ENCODE data around the gene FKBP1A.
A peak's percentile ranks its signal among the peaks of the same experiment; 100 is the strongest.

Gene FKBP1A

DNA sequence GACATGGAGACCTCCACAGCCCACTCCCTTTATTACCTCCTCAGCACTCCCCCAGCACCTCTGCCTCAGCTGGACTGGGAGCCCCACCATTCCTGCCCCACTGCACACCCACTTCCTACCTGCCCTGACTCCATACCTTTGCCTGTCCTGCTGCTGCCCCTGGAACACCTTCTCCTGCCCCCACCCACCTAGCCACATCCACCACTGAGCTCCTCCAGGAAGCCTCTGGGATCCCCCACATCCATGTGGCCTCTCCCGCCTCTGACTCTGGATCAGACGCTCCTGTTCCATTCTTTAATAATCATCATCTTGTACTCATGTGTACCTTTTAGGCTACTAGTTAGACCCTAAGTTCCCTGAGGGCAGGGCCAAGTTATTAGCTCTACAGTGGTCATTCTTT is 61.8 kb downstream of the FKBP1A start:
- DNase-seq = no peak

DNA sequence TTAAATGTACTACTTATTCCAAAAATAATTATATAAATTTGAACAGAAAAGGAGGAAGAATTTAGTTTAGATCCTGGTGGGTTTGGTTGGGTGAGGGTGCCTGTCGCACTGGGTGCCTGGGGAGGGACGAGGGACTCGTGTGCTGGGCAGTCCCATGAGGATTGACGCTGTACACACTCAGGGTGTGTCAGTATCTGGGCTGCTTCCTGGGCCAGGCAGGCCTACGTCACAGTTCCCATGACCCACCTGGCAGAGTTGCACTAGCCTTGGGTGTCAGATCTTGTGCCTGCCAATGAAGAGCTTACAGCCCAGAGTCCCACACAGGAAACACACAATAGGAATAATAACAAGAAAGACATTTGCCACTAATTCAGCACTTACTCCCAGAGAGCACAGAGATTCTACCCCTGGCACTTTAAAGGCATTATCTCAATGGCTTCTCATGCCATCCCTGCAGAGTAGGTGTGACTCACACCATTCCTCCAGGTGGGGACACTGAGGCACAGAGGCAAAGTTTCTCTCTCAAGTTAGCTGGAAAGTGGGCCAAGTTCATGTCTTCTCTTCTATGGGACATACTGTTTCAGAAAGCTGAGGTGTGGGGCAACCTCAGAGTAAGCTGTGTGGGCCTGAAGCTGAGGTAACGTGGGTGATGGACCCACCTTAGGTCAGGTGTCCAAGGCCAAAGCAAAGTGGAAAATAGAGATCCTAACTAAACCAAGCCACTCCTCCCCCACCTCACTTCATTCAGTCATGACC is 62.6 kb downstream of the FKBP1A start:
- no peak for DNase-seq

GRCh38 chr20:1328680-1329330 is 64.0 kb downstream of the FKBP1A start, which contains the start of gene SDCBP2:
Gene SDCBP2, minus strand, starts transcription at chr20:1329139. Its CDS starts 8,723 bp downstream, at chr20:1320416.
- DNase-seq = no peak

GRCh38 chr20:1327827-1328679 is 64.8 kb downstream of the FKBP1A start:
- no peak for DNase-seq

- no peak for DNase-seq
Observed at GRCh38 chr20:1327241-1327653, 65.6 kb downstream of the FKBP1A start.

GRCh38 chr20:1326031-1326930 is 66.6 kb downstream of the FKBP1A start:
- DNase-seq = no peak

DNA sequence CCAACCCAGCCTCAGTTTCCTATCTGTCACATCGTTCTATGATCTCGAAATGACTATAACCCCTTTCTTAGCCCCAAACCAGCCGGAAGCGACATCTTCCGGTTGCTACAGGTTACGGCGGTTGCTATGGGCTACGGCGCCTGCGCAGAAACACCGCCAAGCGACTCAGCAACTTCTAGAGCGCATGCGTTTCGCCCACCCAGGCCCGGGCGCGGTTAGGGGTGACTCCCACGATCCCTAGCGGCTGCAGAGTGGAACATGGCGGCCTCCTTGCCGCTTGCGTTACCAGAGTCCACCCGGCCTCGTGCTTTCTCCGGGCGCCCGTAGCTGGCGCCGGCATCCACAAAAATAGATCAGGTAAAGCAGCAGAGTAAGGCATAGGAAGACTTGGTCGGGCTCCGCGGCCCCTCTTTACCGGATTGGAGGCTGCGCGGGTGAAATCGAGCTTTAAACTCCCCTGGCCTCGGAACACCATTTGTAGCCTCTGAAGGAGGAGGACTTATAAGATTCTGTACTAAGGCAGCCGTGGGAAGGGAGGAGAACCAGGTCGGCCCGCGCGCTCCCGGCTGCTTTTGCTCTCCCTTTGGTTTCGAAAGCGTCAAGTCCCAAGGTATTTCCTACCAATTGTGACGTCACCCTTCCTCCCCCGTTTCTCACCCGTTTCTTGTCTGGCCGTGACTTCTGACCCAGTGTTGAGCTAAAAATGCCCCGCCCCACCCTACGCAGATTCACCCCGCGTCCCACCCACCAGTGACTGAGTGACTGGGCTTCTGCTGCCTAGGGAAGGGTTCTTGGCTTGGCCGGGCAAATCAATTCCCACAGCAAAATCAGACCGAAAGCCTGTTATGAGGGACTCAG is 67.5 kb downstream of the FKBP1A start:
- DNase-seq = peak; percentile 73

DNA sequence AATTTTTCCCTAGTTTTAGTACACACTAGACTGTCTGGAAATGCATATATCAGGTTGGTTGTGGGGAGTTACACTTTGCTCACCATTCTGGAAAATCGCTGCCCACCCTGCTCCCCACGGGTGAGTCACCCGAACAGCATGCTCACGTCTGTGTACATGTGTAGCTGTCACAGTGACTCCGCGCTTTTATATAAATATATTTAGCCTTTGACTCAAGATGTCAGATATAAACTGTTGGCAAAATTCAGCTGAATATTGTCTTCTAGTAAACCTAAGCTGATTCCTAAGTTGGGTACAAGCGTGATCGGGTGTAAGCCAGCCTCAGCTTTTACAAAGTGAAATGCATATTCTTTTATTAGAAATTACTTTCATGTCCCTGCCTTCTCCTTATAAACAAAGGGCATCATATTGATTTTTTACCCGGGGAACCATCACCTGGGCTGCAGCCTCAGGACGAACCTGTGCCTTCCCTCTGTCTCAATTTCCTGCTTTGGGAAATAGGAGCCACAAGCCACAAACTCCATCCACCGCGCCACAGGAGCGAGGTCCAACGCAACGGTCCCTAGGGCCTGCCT is 68.2 kb downstream of the FKBP1A start:
- no peak for DNase-seq

GRCh38 chr20:1323830-1324597 is 68.8 kb downstream of the FKBP1A start:
- DNase-seq = no peak

DNA sequence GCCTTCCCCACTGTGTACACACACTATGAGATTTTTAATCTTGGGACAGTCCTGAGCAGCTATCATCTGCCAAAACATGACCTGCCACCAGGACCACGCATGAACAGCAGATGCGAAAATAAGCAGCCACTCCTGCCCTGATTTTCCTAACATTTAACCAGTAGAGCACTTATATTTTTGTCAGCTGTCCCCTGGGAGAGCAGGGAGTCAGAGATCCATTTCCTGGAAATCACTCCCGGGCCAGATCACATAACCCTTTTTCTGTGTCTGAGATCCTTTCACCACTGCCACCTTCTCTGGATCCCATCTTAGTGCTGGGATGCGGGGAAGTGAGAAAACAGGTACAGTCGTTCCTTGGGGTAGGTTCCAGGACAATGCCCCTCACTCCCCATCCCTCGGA is 69.6 kb downstream of the FKBP1A start:
- no peak for DNase-seq

GRCh38 chr20:1322511-1323245 is 70.2 kb downstream of the FKBP1A start:
- DNase-seq = no peak

- no peak for DNase-seq
Observed at GRCh38 chr20:1321654-1321939, 71.3 kb downstream of the FKBP1A start.

- no peak for DNase-seq
Observed at GRCh38 chr20:1320902-1321653, 71.8 kb downstream of the FKBP1A start.

- no peak for DNase-seq
Observed at GRCh38 chr20:1320016-1320415, 72.8 kb downstream of the FKBP1A start.

GRCh38 chr20:1319462-1319861 is 73.4 kb downstream of the FKBP1A start:
- DNase-seq = no peak

DNA sequence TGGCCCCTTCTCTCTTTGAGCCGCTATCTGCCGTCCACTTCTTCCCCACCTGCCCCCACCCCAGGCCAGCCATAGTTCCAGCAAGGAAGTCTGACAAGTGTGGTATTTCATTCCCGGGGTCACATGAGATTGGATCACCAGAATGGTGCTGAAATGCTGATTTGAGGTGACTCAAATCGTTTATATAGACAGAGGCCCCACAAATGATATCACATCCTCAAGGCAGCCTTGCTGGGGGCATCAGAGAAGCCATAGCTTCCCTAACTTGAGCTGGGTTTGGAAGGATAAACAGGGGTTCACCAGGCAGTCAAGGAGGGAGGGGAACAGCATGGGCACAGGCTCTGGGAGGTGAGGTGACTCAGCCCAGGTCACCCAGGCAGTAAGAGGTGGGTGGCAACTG is 73.8 kb downstream of the FKBP1A start:
- DNase-seq = no peak
